Breast epithelium (tissue), 4 donors: ENCODE results near the gene LITAF. TPM values are rescaled to one million over a fixed set of nuclear protein-coding genes. Genes with fewer than 3 reads are reported as not detected.

Experiments
- DNase-seq, 2 donors: peaks; one replicate each; pipeline ENCODE4 v3.0.0-alpha.2; 2019; ENCODE audit warnings: low spot score in 2 of 2
- H3K27ac ChIP-seq, 2 donors: fragments of 200-600 bp; sonication (generic) in 1 of 2; one replicate each; pipeline ENCODE4 v1.5.1; 2016 to 2019; ENCODE audit warnings: mild to moderate bottlenecking in 1 of 2
- H3K27me3 ChIP-seq, 2 donors: fragments of 200-600 bp; sonication (generic) in 1 of 2; one replicate each; pipeline versions ENCODE4 v1.5.1 to v1.6.0; 2017 to 2019; ENCODE audit warnings: control low read depth in 1 of 2, mild to moderate bottlenecking in 1 of 2
- H3K36me3 ChIP-seq: fragments of 200-600 bp; one replicate; pipeline ENCODE4 v1.5.1; 2019
- H3K4me1 ChIP-seq, 2 donors: fragments of 200-600 bp; sonication (generic); one replicate each; pipeline ENCODE4 v1.5.1; 2016 to 2019; ENCODE audit warnings: control low read depth in 1 of 2
- H3K4me3 ChIP-seq, 3 donors: fragments of 200-600 bp; sonication (generic); 1 replicate in 2 of 3; 2 replicates in 1 of 3; pipeline ENCODE4 v1.5.1; 2016 to 2019; ENCODE audit warnings: mild to moderate bottlenecking in 3 of 3, moderate library complexity in 2 of 3
- H3K9me3 ChIP-seq, 2 donors: fragments of 200-600 bp; sonication (generic) in 1 of 2; one replicate each; pipeline ENCODE4 v1.5.1; 2016 to 2019; ENCODE audit warnings: control low read depth in 1 of 2
- CTCF ChIP-seq, 3 donors: fragments of 450-650 bp; IDR thresholded peaks; one replicate each; pipeline ENCODE4 v1.5.1; 2016 to 2017; ENCODE audit warnings: antibody characterized with exemption in 3 of 3, mild to moderate bottlenecking in 3 of 3, moderate library complexity in 3 of 3
- POLR2A ChIP-seq: fragments of 450-650 bp; IDR thresholded peaks from one replicate; pipeline ENCODE4 v1.6.1; 2016; ENCODE audit warnings: antibody characterized with exemption, mild to moderate bottlenecking, moderate library complexity
- POLR2AphosphoS5 ChIP-seq, 3 donors: sonication (generic); formaldehyde crosslinking; IDR thresholded peaks; one replicate each; pipeline ENCODE4 v1.6.1; 2017; ENCODE audit warnings: antibody characterized with exemption in 3 of 3
- intact Hi-C: fragments of 100-400 bp; cut with DNase I; formaldehyde crosslinking; loops from one replicate; pipeline ENCODE4 v1.15.1; 2023; ENCODE audit warnings: low total_unique reads
- total RNA-seq, 3 donors: library from RNA; depleted of rRNA; stranded (reverse); fragments of >200 nt; gene quantifications; one replicate each; pipeline ENCODE4 v1.1.0, GENCODE V29; 2016

Gene LITAF
- total RNA-seq: 100 to 1,000 TPM in 1 of 3 donors, 10 to 100 TPM in 2; 50.6 to 109 (median 59.0) TPM

DNA sequence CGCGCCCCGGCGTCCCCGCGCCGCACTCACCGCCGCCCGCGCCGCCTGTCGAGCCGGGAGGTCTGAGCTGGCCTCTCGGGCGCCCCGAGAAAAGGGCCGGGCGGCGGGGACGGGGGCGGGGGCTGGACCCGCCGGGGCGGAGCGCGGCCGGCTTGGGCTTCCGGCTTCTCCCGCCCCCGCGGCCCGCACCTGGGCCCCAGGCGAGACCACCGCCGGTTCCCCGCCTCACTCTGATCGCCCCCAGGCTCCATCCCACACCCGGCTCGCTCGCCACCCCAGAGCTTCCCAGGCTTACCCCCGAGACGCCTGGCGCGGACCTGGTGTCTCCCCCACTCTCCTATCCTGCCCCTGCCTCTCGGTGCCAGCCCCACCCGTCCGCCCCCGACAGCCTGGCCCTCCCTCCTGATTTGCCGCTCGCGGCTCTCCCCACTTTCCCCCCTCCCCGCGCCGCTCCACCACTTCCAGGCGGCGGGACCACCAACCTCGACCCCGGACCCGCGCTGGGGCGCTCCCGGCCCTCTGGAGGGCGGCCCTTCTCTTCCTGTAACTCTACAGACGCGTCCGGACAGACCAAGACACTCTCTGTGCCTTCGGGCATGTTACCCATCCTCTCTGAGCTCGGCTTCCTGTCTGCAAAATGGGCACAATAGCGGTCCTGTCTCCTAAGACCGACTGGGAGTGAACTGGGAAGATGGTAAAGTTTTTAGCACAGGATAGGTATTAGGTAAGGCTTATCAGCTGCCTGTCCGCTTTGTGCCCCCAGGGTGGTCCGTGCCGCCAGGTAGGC lies at the start of gene LITAF:
LITAF (minus strand) TSS at position 64 of the 787 bp plus-strand sequence. CDS start 30,189 bp downstream, outside the sequence.
- H3K4me3 ChIP-seq: peak within 1 kb of the TSS; percentile 83 to 95 (median 93)
- no peaks in the 10 kb centered on the region for H3K36me3 ChIP-seq
- peak; percentile 66 to 71 for DNase-seq
- TF ChIP-seq POLR2A (no peak), CTCF (IDR thresholded peaks at IDR 0.05) (peak in 1 of 3 donors; percentile 8), POLR2AphosphoS5 (IDR thresholded peaks at IDR 0.05) (peak; percentile 42 to 48 (median 44))
- H3K4me1 ChIP-seq: peaks cover 0 to 10% of the 10 kb centered on the region in 2 donors
- H3K27me3 ChIP-seq: no peaks in the 10 kb centered on the region
- no peaks in the 10 kb centered on the region for H3K9me3 ChIP-seq
- intact Hi-C loops: no loop called here
- peak within 1 kb of the TSS; percentile 99 for H3K27ac ChIP-seq

GRCh38 chr16:11636172-11636721 lies 49.5 kb upstream of the LITAF start:
- no peaks in the 10 kb centered on the region for H3K27me3 ChIP-seq
- no peaks in the 10 kb centered on the region for H3K36me3 ChIP-seq
- H3K4me3 ChIP-seq: no peak overlapping the region
- H3K4me1 ChIP-seq: peaks cover 11 to 13% of the 10 kb centered on the region in 2 donors
- no peak for DNase-seq
- no peaks in the 10 kb centered on the region for H3K9me3 ChIP-seq
- H3K27ac ChIP-seq: no peak overlapping the region
- TF ChIP-seq POLR2AphosphoS5 (IDR thresholded peaks at IDR 0.05) (no peak), CTCF (IDR thresholded peaks at IDR 0.05) (no peak), POLR2A (no peak)
- intact Hi-C loops: no loop called here

DNA sequence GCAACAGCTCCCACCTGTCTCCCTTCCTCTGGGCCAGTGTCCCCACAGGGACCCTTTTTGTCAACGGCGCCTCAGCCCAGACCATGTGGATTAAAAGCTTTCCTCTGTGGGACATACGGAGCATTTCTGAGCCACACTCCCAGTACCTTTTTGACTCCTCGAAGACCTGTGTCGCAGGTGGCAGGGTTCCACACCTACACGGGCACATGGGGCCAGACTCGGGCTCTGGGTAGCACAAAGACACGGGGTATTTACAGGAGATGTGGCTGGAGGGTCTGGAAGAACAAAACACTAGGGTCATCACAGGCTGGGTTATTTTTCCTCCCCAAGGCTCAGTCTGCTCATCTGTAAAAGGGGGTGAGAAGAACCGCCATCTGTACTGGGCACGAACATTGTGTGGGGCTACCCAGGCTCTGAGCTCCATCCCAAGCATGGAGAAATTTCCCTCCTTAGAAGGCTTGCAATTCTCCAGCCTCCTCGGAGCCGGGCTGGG lies 49.0 kb upstream of the LITAF start:
- no peak for DNase-seq
- Histone ChIP-seq H3K36me3 (no peaks in the 10 kb centered on the region), H3K27me3 (no peaks in the 10 kb centered on the region), H3K4me1 (peaks cover 8 to 11% of the 10 kb centered on the region in 2 donors), H3K27ac (no peak overlapping the region), H3K4me3 (no peak overlapping the region), H3K9me3 (no peaks in the 10 kb centered on the region)
- intact Hi-C loops: no loop called here
- no peak for TF ChIP-seq POLR2A
- TF ChIP-seq POLR2AphosphoS5 (IDR thresholded peaks at IDR 0.05): no peak
- TF ChIP-seq CTCF (IDR thresholded peaks at IDR 0.05): no peak

- no peak for DNase-seq
- no peaks in the 10 kb centered on the region for H3K36me3 ChIP-seq
- TF ChIP-seq POLR2AphosphoS5 (IDR thresholded peaks at IDR 0.05) (no peak), POLR2A (no peak), CTCF (IDR thresholded peaks at IDR 0.05) (no peak)
- H3K27ac ChIP-seq: no peak overlapping the region
- H3K4me1 ChIP-seq: peaks cover 4 to 11% of the 10 kb centered on the region in 2 donors
- H3K4me3 ChIP-seq: no peak overlapping the region
- intact Hi-C loops: no loop called here
- H3K27me3 ChIP-seq: no peaks in the 10 kb centered on the region
- no peaks in the 10 kb centered on the region for H3K9me3 ChIP-seq
These were observed 48.5 kb upstream of the LITAF start for GRCh38 chr16:11635113-11635652.

DNA sequence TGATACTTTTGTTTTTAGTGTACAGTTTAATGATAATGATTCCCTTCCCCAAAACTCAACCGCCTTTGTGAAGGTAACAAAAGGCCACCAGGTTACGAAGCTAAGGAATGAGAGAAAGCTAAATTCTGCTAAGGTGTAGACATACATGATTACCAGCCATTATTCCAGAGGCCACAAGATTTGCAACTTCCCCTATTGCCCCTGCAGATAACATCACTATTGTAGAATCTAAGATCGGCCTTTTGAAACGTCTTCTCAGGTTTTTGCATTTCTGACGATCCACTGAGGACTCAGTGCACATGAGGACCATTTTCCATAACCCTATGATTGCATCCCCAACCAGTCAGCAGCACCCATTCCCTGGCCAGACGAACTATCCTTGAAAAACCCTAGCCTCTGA lies 47.6 kb upstream of the LITAF start:
- Histone ChIP-seq H3K36me3 (no peaks in the 10 kb centered on the region), H3K4me1 (peaks cover 4 to 11% of the 10 kb centered on the region in 2 donors), H3K4me3 (no peak overlapping the region), H3K27ac (no peak overlapping the region), H3K9me3 (no peaks in the 10 kb centered on the region), H3K27me3 (no peaks in the 10 kb centered on the region)
- intact Hi-C loops: no loop called here
- DNase-seq: no peak
- TF ChIP-seq CTCF (IDR thresholded peaks at IDR 0.05): no peak
- no peak for TF ChIP-seq POLR2A
- TF ChIP-seq POLR2AphosphoS5 (IDR thresholded peaks at IDR 0.05): no peak
